Thyroid gland (tissue), 4 donors: ENCODE data around the gene MATK.

ENCODE experiments used
- CTCF ChIP-seq, 6 experiments: fragments of 200-600 bp in 3 of 6; fragments of 450-650 bp in 3 of 6; sonication (generic) in 3 of 6; IDR thresholded peaks; one replicate each; pipeline ENCODE4 v1.5.1; 2016 to 2019; ENCODE audit warnings: antibody characterized with exemption in 6 of 6, mild to moderate bottlenecking in 2 of 6, inconsistent platforms in 1 of 6, moderate library complexity in 1 of 6
- POLR2A ChIP-seq, 2 donors: fragments of 450-650 bp; IDR thresholded peaks; one replicate each; pipeline ENCODE4 v1.6.1; 2017; ENCODE audit warnings: antibody characterized with exemption in 2 of 2, mild to moderate bottlenecking in 2 of 2, moderate library complexity in 1 of 2

GRCh38 chr19:3734310-3734600 lies 51.9 kb downstream of the MATK start:
- TF ChIP-seq CTCF (IDR thresholded peaks at IDR 0.05) (no peak), POLR2A (IDR thresholded peaks at IDR 0.05) (no peak)
